ENCODE data around the gene ADARB1.

ADARB1 gene

GRCh38 chr21:45064618-45065399 lies 9.6 kb upstream of the ADARB1 start:
- no peaks in the 10 kb centered on the region for H3K79me2 ChIP-seq
- no peak overlapping the region for H2AFZ ChIP-seq

DNA sequence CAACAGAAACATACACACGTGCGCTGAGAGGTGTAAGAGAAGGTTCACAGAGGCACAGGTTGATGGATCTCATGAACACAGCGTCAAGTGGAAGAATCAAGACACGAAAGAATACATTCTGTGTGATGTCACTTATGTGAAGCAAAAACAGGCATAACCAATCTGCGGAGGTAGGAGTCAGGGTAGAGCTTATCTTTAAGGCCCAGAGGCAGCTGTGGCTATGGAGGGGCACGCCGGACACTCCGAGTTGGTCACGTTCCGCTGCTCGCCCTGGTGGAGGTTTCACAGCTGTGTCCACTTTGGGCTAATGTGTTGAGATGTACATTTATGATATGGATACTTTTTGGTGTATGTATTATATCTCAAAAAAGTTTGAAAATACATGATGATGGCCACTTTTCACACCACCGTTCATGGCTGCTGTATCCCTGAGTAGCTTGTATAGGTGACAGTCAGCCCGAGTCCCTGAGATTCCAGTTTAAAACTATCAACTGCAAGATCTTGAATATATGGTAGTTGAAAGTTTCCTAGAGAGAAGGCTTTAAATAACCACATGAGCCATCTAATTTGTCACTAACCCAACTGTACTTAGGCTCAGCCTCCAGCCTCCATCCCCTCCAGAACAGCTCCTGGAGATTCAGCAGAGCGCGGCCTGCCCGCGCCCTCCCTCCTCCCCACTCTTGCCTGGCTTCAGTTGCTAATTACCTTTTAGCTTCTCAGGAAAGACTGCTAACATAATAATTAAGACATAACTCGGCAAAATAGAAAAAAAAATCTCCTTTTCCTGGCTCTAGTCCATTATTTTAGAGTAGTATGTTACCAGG lies 6.7 kb upstream of the ADARB1 start:
- Histone ChIP-seq H3K4me3 (ENCODE audit: low read depth, low read length) (no peak overlapping the region), H3K36me3 (ENCODE audit: control insufficient read depth, insufficient read depth, low read length) (no peaks in the 10 kb centered on the region), H3K9ac (no peak overlapping the region), H3K4me1 (no peaks in the 10 kb centered on the region), H3K9me3 (ENCODE audit: control insufficient read depth, low read length) (no peaks in the 10 kb centered on the region), H3K4me2 (ENCODE audit: low read length) (no peak overlapping the region), H3K27ac (no peak overlapping the region), H2AFZ (no peak overlapping the region), H3K27me3 (ENCODE audit: control insufficient read depth, insufficient read depth, low read length) (no peaks in the 10 kb centered on the region), H3K79me2 (no peaks in the 10 kb centered on the region)
- TF ChIP-seq, protein P1, sequence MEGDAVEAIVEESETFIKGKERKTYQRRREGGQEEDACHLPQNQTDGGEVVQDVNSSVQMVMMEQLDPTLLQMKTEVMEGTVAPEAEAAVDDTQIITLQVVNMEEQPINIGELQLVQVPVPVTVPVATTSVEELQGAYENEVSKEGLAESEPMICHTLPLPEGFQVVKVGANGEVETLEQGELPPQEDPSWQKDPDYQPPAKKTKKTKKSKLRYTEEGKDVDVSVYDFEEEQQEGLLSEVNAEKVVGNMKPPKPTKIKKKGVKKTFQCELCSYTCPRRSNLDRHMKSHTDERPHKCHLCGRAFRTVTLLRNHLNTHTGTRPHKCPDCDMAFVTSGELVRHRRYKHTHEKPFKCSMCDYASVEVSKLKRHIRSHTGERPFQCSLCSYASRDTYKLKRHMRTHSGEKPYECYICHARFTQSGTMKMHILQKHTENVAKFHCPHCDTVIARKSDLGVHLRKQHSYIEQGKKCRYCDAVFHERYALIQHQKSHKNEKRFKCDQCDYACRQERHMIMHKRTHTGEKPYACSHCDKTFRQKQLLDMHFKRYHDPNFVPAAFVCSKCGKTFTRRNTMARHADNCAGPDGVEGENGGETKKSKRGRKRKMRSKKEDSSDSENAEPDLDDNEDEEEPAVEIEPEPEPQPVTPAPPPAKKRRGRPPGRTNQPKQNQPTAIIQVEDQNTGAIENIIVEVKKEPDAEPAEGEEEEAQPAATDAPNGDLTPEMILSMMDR (IDR thresholded peaks at IDR 0.05), result no peak

More at GRCh38 chr21:45064618-45065399, 9.6 kb upstream of the ADARB1 start:
- Histone ChIP-seq H3K4me3 (ENCODE audit: low read depth, low read length) (no peak overlapping the region), H3K9ac (no peak overlapping the region), H3K27ac (no peak overlapping the region), H3K4me1 (no peaks in the 10 kb centered on the region), H3K36me3 (ENCODE audit: control insufficient read depth, insufficient read depth, low read length) (no peaks in the 10 kb centered on the region), H3K4me2 (ENCODE audit: low read length) (no peak overlapping the region), H3K27me3 (ENCODE audit: control insufficient read depth, insufficient read depth, low read length) (no peaks in the 10 kb centered on the region), H3K9me3 (ENCODE audit: control insufficient read depth, low read length) (no peaks in the 10 kb centered on the region)
- TF ChIP-seq, protein P1 (IDR thresholded peaks at IDR 0.05), result no peak

DNA sequence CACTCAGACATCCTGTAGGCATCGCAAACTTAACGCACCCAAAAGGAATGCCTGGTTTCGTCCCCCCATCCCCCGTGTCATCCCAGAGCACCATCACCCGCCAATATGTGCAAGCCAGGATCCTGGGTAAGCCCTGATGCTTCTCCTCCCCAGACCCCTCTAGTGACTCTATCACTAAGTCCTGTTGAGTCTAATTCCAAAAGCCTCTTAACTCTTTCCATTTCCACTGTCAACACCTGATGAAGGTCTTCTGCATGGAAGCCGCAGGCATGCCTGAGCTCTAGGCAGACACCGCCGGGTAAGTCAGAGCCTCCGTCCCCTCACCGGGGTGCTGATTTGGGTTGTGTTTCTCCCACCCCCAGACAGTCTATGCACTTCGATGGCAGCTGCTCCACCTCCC lies 5.3 kb upstream of the ADARB1 start:
- Histone ChIP-seq H3K27ac (no peak overlapping the region), H3K4me3 (ENCODE audit: low read depth, low read length) (no peak overlapping the region), H3K79me2 (no peaks in the 10 kb centered on the region), H3K27me3 (ENCODE audit: control insufficient read depth, insufficient read depth, low read length) (no peaks in the 10 kb centered on the region), H3K4me2 (ENCODE audit: low read length) (no peak overlapping the region), H3K9ac (no peak overlapping the region), H2AFZ (no peak overlapping the region), H3K4me1 (no peaks in the 10 kb centered on the region), H3K36me3 (ENCODE audit: control insufficient read depth, insufficient read depth, low read length) (no peaks in the 10 kb centered on the region), H3K9me3 (ENCODE audit: control insufficient read depth, low read length) (no peaks in the 10 kb centered on the region)
- TF ChIP-seq, protein P1 (IDR thresholded peaks at IDR 0.05), result no peak

DNA sequence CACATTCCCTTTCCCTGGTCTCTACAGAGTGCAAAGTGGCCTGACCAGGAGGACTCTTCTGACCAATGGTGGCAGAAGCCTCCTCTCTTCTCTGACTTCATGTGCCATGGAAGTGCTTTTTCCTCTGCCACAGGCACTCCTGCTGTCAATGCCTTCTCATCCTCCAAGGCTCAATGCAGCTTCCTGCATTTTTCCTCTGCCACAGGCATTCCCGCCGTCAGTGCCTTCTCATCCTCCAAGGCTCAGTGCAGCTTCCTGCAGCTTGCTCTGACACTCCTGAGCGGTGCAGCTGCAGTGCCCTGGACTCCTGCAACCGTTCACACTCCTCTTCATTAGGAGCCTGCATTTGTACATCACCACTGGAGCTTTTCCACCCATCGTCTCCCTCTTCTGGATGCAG lies 4.7 kb upstream of the ADARB1 start:
- no peaks in the 10 kb centered on the region for H3K36me3 ChIP-seq (ENCODE audit: control insufficient read depth, insufficient read depth, low read length)
- no peak overlapping the region for H3K27ac ChIP-seq
- no peaks in the 10 kb centered on the region for H3K27me3 ChIP-seq (ENCODE audit: control insufficient read depth, insufficient read depth, low read length)
- no peak overlapping the region for H3K9ac ChIP-seq
- H3K9me3 ChIP-seq (ENCODE audit: control insufficient read depth, low read length), result no peaks in the 10 kb centered on the region
- H3K4me1 ChIP-seq, result no peaks in the 10 kb centered on the region
- H3K79me2 ChIP-seq, result no peaks in the 10 kb centered on the region
- TF ChIP-seq, protein P1 (IDR thresholded peaks at IDR 0.05), result no peak
- no peak overlapping the region for H3K4me2 ChIP-seq (ENCODE audit: low read length)
- H3K4me3 ChIP-seq (ENCODE audit: low read depth, low read length), result no peak overlapping the region
- H2AFZ ChIP-seq, result no peak overlapping the region
